ENCODE measurements around the gene CYP27C1. TPM values are rescaled to one million over a fixed set of nuclear protein-coding genes. Genes with fewer than 3 reads are reported as not detected.

CYP27C1 gene
- total RNA-seq, 2 donors from 2014 or later: 1.8 TPM; not detected in 1

DNA sequence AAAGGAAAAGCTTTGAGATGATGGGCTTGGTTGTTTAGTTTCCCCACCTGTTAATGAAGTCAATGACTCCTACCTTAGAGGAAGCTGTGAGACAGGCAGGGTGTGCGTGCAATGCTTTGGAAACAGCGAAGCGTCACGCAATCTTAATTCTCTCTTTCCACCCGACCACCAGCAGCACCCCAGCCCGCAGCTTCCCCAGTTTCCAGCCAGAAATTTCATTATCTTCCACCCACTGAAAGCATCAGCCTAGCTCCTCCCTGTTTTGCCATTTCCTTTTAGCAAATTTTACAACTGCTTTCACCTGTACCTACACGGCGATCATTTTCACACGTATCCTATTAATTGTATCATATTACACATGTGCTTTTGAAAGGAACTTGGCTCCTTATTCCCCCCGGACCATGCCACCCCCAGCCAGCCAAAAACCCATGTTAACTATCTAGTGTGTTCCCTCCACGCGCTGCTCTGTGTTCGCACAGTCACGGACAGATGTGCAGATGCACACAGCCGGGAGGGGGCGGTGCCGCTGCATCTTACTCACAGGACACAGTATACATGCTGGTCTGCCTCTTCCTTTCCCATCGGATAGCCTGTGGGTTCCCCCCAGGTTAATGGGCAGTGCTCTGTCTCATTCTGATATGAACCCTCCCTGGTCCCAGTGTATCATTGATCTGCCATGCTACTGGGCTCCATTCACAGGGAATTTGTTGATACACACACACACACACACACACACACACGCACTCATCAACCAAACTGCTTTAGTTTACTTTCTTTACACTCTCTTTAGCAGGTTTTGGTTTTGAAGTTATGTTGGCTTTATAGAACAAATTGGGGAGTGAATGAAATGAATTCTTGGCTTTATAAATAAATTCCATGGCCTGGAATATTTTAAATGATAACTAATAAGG is 22.4 kb downstream of the CYP27C1 start:
- peak; percentile 45 for DNase-seq (ENCODE audit: low spot score)
- no peak for TF ChIP-seq POLR2A (IDR thresholded peaks at IDR 0.05)
- TF ChIP-seq, protein P1, sequence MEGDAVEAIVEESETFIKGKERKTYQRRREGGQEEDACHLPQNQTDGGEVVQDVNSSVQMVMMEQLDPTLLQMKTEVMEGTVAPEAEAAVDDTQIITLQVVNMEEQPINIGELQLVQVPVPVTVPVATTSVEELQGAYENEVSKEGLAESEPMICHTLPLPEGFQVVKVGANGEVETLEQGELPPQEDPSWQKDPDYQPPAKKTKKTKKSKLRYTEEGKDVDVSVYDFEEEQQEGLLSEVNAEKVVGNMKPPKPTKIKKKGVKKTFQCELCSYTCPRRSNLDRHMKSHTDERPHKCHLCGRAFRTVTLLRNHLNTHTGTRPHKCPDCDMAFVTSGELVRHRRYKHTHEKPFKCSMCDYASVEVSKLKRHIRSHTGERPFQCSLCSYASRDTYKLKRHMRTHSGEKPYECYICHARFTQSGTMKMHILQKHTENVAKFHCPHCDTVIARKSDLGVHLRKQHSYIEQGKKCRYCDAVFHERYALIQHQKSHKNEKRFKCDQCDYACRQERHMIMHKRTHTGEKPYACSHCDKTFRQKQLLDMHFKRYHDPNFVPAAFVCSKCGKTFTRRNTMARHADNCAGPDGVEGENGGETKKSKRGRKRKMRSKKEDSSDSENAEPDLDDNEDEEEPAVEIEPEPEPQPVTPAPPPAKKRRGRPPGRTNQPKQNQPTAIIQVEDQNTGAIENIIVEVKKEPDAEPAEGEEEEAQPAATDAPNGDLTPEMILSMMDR (IDR thresholded peaks at IDR 0.05): peak in 3 of 4 experiments; percentile 22 to 70 (median 48)
- intact Hi-C loops (cut with DNase I): no loop called here
- H3K36me3 ChIP-seq: no peaks in the 10 kb centered on the region
- H3K4me3 ChIP-seq: no peak overlapping the region
- H3K27ac ChIP-seq: no peak overlapping the region
- no peaks in the 10 kb centered on the region for H3K4me1 ChIP-seq (replicated peaks)
- 48% methylated on average over 19 of the region's 19 CpGs for WGBS
- no peaks in the 10 kb centered on the region for H3K27me3 ChIP-seq (replicated peaks; ENCODE audit: insufficient read depth)
- no peaks in the 10 kb centered on the region for H3K9me3 ChIP-seq

DNA sequence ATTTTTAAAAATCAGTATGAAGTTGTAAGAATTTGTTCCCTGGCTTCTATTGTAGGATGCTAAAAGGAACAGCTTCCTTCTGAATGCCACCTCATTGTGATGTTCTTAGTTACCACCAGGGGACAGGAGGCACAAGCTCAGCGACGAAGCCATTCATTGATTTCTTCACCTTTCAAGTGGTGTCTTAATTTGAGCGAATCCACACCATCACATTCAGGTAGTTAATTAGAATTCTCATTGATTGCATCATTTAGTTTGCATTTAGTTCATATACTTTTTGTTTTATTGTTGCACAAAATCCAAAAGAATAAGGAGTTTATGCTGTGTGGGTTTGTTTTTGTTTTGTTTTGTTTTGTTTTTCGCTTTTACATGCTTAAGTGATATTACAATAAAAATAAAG is 23.1 kb downstream of the CYP27C1 start:
- Histone ChIP-seq H3K4me3 (no peak overlapping the region), H3K27me3 (replicated peaks; ENCODE audit: insufficient read depth) (no peaks in the 10 kb centered on the region), H3K27ac (no peak overlapping the region), H3K4me1 (replicated peaks) (no peaks in the 10 kb centered on the region), H3K36me3 (no peaks in the 10 kb centered on the region), H3K9me3 (no peaks in the 10 kb centered on the region)
- TF ChIP-seq POLR2AphosphoS5 (IDR thresholded peaks at IDR 0.05): no peak
- TF ChIP-seq, protein P1 (IDR thresholded peaks at IDR 0.05): peak in 2 of 4 experiments; percentile 10 to 27
- 80% methylated on average over 4 of the region's 4 CpGs for WGBS
- intact Hi-C loops (cut with DNase I): no loop called here
- no peak for DNase-seq (ENCODE audit: low spot score)

DNA sequence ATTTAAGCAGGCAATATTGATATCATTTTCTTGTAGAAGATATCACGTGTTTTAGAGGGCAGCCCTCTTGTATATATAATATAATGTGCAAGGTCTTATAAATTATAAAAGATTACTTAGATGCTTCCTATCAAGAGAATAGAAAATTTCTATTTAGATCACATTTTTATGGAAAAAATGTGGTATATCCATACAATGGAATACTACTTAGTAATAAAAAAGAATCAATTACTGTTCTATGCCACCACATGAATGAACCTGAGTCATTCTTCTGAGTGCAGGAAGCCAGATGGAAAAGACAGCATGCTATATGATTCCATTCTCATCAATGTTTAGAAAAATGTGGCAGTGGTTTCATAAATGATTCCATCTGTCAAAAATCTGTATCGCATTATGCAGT is 23.6 kb downstream of the CYP27C1 start:
- no peaks in the 10 kb centered on the region for H3K27me3 ChIP-seq (replicated peaks; ENCODE audit: insufficient read depth)
- no peak overlapping the region for H3K4me3 ChIP-seq
- no peak overlapping the region for H3K27ac ChIP-seq
- no peaks in the 10 kb centered on the region for H3K9me3 ChIP-seq
- H3K4me1 ChIP-seq (replicated peaks): no peaks in the 10 kb centered on the region
- no peaks in the 10 kb centered on the region for H3K36me3 ChIP-seq
- no peak for TF ChIP-seq POLR2A (IDR thresholded peaks at IDR 0.05)
- no peak for TF ChIP-seq POLR2AphosphoS5 (IDR thresholded peaks at IDR 0.05)
- TF ChIP-seq, protein P1 (IDR thresholded peaks at IDR 0.05): no peak
- no peak for DNase-seq (ENCODE audit: low spot score)
- intact Hi-C loops (cut with DNase I): no loop called here
- 97% methylated on average over 2 of the region's 2 CpGs for WGBS

DNA sequence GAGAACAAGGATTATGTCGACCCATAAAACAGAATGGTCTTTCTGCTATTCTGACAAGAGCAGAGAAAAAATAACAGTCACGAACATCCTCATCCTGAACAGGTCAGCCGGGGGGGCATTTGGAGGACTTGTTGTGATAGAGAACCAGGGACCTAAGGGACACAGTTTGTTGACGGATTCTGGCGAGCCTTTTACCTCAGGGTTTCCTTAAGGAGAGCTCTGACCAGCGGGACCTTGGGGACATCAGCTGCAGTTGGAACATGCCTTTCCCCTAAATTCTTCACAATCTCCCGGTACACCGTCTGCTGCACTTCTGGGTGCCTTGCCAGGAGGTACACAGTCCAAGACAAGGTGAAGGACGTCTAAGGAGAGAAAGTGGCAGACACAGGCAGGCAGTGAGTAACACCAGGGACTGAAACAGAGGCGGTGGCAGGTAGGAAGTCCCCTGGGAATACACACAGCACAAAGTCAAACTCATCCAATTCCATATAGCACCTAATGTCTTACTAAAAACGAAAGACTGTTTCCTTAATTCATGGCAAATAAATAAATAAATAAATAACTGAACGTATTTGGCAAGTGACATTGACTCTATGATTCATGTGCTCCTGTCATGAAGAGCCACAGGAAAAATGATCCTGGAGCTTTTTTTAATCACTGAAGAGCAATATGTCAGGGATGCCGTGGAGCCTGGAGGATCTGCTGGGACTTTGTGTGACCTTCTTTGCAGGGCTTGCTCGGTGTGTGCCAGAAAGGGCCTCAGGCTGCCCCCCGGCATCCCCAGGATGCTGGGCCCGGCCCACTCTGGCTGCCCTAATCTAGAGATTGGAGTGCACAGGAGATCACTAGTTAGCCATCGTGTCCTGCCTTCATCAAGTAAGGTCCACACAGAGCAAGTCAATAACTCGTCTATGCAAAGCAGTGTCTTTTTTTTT is 24.7 kb downstream of the CYP27C1 start:
- H3K27me3 ChIP-seq (replicated peaks; ENCODE audit: insufficient read depth): no peaks in the 10 kb centered on the region
- no peak overlapping the region for H3K27ac ChIP-seq
- no peak overlapping the region for H3K4me3 ChIP-seq
- TF ChIP-seq POLR2AphosphoS5 (IDR thresholded peaks at IDR 0.05) (no peak), POLR2A (IDR thresholded peaks at IDR 0.05) (no peak)
- TF ChIP-seq, protein P1 (IDR thresholded peaks at IDR 0.05): no peak
- DNase-seq (ENCODE audit: low spot score): no peak
- H3K4me1 ChIP-seq (replicated peaks): no peaks in the 10 kb centered on the region
- intact Hi-C loops (cut with DNase I): no loop called here
- 78% methylated on average over 18 of the region's 18 CpGs for WGBS
- no peaks in the 10 kb centered on the region for H3K9me3 ChIP-seq
- H3K36me3 ChIP-seq: no peaks in the 10 kb centered on the region
